G401 (cell line): ENCODE measurements around the gene FDCSP. TPM values are rescaled to one million over a fixed set of nuclear protein-coding genes. Genes with fewer than 3 reads are reported as not detected.
"Not testable (repeated sequence)": the region's sequence is repeated elsewhere in the genome, so short reads cannot be mapped to it uniquely, and the experiment has no call there.

ENCODE experiments used
- DNase-seq: peaks from one replicate; pipeline ENCODE4 v3.0.0-alpha.2; 2015; ENCODE audit warnings: low spot score
- in situ Hi-C: cut with HindIII; loops from 2 replicates; pipeline ENCODE4 v1.10.0; 2016; ENCODE audit warnings: low sequenced_read_pairs, mixed read lengths
- total RNA-seq: library from RNA; depleted of rRNA; stranded (reverse); fragments of >200 nt; shearing (Covaris generic); gene quantifications from 2 replicates; pipeline ENCODE4 v1.2.3, GENCODE V29; 2014; rRNA removed

Gene FDCSP
- total RNA-seq, result not detected in 2 replicates

DNA sequence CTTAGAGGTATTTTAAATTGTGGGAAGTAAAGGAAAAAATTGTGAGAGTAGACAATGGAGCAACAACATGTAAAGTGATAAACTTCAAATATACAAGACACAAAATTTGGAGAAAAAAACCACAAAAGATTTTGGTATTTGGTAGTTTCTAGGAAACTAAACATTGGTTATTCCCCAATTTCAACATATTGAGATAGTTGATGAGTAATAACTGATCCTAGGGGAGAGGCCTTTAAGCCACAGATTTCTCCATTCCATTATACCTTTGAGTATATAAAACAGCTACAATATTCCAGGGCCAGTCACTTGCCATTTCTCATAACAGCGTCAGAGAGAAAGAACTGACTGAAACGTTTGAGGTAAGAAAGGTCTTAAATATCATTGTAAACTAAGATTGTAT is at the start of gene FDCSP:
Gene FDCSP, plus strand, starts transcription at position 301 of the 400 bp plus-strand sequence. CDS start 5,071 bp downstream, outside the sequence.
- in situ Hi-C loops, result no loop called here
- no peak for DNase-seq

DNA sequence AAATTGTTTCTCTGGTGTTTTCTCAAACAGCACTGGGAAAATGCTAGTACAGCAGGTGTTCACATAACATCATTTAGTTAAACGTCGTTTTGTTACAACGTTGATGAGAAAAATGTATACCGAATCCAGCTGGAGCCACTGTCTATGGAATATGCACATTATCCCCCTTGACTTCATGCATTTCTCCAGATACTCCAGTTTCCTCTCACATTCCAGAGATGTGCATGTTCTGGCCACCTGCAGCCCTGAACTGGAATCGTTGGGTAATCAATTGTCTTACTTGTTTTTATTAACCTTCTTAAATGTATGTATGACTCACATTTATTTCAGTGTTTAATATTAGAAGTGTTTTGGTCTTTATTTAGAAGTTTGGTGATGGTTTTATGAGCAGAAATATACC is 48.8 kb upstream of the FDCSP start:
- DNase-seq, result no peak
- in situ Hi-C loops, result no loop called here

GRCh38 chr4:70178075-70178660 is 47.8 kb upstream of the FDCSP start:
- no peak for DNase-seq
- in situ Hi-C loops, result no loop called here

DNA sequence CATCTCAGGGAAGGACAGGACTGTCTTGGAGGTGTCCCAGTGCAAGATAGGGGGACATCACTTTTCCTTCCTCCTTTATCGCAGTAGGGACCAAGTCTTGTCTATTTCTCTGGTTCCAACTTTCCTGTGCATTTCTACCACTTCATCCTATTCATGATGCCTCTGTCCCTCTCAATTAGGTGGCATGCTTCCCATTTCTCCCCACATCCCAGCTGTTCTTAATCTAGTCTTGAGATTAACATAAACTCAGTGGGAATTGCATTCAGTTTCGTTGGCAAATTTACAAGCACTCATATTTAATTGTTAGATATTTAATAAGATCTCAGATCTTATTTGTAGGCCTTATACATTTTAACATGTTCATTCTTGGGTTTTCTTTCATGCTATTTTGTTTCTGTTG is 46.1 kb upstream of the FDCSP start:
- in situ Hi-C loops, result no loop called here

DNA sequence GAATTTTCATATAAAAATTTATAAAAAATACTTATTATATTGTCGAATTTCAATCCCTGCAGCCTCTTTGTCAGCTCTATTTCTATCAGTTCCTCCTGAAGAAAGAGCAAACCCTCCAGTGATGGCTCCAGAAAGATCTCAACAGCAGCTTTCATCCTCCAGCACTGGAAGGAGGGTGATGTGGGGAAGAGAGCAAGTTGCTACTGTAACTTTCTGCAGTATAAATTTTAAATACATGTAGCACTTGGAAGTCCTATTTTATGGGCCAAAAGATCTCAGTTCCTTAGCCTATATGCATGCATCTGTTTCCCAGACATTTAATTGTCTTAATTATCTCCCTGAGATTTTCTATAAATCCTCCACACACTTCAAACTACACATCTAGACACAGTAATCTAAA is 44.1 kb upstream of the FDCSP start:
- no peak for DNase-seq

More for the DNA sequence above, 46.1 kb upstream of the FDCSP start:
- DNase-seq, result no peak

DNA sequence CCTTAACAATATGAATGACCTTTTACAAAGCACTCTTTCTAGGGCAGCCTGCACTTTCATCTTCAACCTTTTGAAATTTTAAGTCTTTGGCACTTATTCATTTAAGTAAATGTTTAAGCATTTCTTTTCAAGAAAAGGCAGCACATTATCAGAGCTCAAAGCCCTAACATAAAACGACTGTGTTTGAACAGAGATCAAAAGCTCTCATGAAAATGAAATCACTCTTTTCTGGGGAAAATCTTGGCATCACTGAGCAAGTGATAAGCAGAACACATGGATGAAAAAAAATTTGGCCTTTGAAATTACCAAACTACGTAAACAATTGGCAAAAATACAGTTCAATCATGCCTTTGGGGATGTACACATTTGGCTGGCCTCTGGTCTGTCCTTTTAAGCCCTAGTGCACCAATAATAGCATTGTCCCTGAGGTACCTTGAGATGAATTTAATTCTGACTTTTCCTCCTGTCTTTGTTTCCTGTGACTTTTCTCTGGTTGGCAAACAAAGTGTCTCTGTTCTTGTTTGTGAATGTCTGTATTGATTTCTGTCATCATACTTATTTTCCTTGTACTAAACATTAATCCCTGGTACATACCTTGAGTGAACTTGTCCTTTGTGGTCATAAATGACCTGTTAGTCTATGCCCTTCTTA is 43.3 kb upstream of the FDCSP start:
- no peak for DNase-seq
- in situ Hi-C loops, result no loop called here

More for the DNA sequence above, 44.1 kb upstream of the FDCSP start:
- in situ Hi-C loops, result no loop called here

GRCh38 chr4:70183168-70183939 is 42.6 kb upstream of the FDCSP start:
- DNase-seq, result no peak
- in situ Hi-C loops, result no loop called here

- in situ Hi-C loops, result no loop called here
- no peak for DNase-seq
Observed at GRCh38 chr4:70183940-70184246, 42.0 kb upstream of the FDCSP start.

GRCh38 chr4:70187216-70187615 is 38.7 kb upstream of the FDCSP start:
- no peak for DNase-seq
- in situ Hi-C loops, result no loop called here

DNA sequence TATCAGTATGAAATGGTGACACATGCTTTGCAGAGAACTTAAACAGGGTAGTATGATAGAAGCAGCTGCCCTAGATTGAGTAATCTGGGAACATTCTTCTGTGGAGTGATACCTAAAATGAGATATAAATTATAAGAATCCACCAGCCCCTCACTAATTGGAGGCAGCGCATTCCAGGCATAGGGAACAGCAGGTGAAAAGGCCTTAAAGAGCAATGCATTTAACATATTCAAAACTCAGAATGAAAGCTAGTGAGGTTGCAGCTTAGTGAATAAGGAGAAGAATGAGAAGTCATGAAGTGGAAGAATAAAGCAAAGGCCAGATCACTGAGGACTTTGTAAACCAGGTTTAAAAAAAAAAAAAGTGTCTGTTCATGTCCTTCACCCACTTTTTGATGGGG is 35.3 kb upstream of the FDCSP start:
- in situ Hi-C loops, result no loop called here
- DNase-seq, result no peak

DNA sequence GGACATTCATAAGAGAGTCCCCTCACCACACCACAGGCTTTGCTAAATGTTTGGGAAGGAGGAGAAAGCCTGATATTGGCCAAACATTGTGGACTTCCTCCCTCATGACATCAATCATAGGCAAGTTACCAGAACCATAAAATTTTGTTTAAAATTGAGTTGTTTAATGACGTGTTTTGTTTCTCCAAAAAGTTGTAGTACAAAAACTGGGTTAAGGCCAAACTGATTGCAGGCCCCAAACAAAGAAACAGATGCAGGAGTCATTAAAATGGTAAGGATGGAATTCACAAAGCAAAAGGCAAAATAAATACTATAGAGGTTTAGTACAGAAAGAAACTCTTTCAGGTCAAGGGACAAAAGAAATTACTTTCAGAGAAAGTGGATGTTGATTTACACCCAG is 34.3 kb upstream of the FDCSP start:
- in situ Hi-C loops, result no loop called here
- no peak for DNase-seq

GRCh38 chr4:70192895-70193294 is 33.0 kb upstream of the FDCSP start:
- no peak for DNase-seq
- in situ Hi-C loops, result no loop called here

- no peak for DNase-seq
- in situ Hi-C loops, result no loop called here
Observed at GRCh38 chr4:70195425-70195824, 30.5 kb upstream of the FDCSP start, which contains the start of gene ODAM. Gene ODAM, plus strand, starts transcription at chr4:70195725. Its CDS starts 819 bp downstream, at chr4:70196544.

GRCh38 chr4:70196857-70197256 is 29.1 kb upstream of the FDCSP start:
- DNase-seq, result no peak
- in situ Hi-C loops, result no loop called here

DNA sequence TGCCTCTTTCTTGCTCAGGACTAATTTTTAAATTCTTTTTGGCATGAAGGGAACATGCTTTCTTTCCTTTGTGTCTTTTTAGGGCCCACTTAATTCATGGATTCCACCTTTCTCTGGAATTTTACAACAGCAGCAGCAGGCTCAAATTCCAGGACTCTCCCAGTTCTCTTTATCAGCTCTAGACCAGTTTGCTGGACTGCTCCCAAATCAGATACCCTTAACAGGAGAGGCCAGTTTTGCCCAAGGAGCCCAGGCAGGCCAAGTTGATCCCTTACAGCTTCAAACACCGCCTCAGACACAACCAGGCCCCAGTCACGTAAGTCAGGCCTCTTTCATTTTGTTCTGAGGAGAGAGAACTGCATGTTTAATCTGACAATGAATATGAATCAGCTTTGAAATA is 28.1 kb upstream of the FDCSP start:
- no peak for DNase-seq
- in situ Hi-C loops, result no loop called here

DNA sequence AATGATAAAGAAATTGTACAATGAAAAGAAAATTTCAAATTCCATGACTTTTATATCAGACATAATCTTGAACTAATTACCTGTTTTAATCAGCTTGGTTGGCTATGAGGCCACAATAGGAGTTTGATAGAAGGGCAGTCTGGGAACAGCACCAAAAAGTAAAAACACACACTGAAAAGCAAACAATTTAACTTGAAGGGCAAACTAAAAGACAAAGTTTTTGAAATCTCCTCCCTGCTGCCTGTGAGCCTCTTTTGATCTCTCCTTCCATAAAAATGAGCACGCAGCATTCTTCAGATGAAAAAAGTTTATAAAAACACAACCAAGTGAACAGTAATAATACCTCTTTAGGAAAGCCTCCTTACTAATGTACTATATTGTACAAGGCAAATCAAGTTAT is 22.3 kb upstream of the FDCSP start:
- in situ Hi-C loops, result no loop called here
- DNase-seq, result no peak

DNA sequence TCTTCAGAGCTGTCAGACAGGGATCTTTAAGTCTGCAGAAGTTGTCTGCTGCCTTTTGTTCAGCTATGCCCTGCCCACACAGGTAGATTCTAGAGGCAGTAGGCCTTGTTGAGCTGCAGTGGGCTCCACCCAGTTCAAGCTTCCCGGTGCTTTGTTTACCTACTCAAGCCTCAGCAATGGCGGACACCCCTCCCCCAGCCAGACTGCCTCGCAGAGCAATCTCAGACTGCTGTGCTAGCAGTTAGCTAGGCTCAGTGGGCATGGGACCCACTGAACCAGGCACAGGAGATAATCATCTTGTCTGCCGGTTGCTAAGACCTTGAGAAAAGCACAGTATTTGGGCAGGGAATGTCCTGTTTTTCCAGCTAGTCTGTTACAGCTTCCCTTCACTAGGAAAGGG is 13.2 kb upstream of the FDCSP start:
- DNase-seq, in situ Hi-C loops: not testable (repeated sequence)

DNA sequence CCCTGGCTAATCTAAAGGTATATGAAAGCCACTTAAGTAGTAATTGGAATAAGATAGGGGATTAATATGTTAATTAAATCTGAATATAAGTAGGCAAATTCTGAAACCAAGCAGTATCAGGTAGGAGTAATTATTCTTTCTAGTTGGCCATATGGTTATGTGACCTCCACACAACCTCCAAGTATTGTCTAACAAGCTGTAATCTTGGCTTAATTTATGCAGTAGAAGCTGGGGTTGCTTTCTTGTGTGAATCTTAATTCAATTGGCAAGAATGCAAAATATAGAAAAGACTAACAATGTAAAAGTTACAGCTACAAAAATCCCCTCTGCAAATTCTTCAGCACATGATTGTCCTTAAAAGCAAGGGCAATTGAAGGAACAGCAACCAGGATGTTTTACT is 9.8 kb upstream of the FDCSP start:
- in situ Hi-C loops, DNase-seq: not testable (repeated sequence)

- in situ Hi-C loops, DNase-seq: not testable (repeated sequence)
Observed at GRCh38 chr4:70216550-70216949, 9.4 kb upstream of the FDCSP start.

DNA sequence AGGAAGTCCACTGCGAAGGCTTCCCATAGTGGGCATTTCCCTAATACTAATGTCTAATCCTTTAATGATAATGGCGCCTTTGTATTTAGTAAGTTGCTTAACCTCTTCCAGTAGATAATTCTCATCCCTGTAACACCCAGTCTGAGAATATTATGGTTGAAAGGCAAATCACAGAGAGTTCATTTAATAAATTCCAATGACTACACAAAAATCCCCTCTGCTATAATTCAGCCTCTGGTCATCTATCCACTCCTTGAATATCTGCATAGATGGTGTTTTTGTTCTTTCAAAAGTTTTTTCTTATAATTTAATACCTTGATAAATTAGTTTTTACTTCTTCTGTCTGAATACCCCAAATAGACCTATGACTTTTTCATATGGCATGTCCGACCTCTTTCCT is 4.5 kb upstream of the FDCSP start:
- DNase-seq, in situ Hi-C loops: not testable (repeated sequence)
